Adrenal gland (tissue), 12 donors: ENCODE results near the gene C4A. TPM values are rescaled to one million over a fixed set of nuclear protein-coding genes. Genes with fewer than 3 reads are reported as not detected.

Experiments used
- DNase-seq, 7 donors: peaks; one replicate each; pipeline ENCODE4 v3.0.0-alpha.2; 2019 to 2020
- H3K27ac ChIP-seq, 5 donors: fragments of 200-600 bp; sonication (generic) in 4 of 5; 1 replicate in 3 of 5; 2 replicates in 2 of 5; pipeline versions ENCODE4 v1.5.1 to v1.8.0; 2016 to 2020; ENCODE audit warnings: mild to moderate bottlenecking in 1 of 5
- H3K27me3 ChIP-seq: fragments of 200-600 bp; 2 replicates; pipeline ENCODE4 v1.8.0; 2021
- H3K36me3 ChIP-seq, 2 donors: fragments of 200-600 bp; replicated peaks in 1 of 2; 1 replicate in 1 of 2; 2 replicates in 1 of 2; pipeline versions ENCODE4 v1.5.1 to v1.8.0; 2018 to 2022
- H3K4me1 ChIP-seq, 2 donors: fragments of 200-600 bp; replicated peaks in 1 of 2; 1 replicate in 1 of 2; 2 replicates in 1 of 2; pipeline versions ENCODE4 v1.5.1 to v1.8.0; 2018 to 2021
- H3K4me3 ChIP-seq, 4 donors: fragments of 200-600 bp; sonication (generic) in 3 of 4; one replicate each; pipeline ENCODE4 v1.5.1; 2016 to 2018
- H3K9me3 ChIP-seq, 3 donors: fragments of 200-600 bp; sonication (generic) in 1 of 3; replicated peaks in 1 of 3; 1 replicate in 2 of 3; 2 replicates in 1 of 3; pipeline versions ENCODE4 v1.5.1 to v1.8.0; 2016 to 2021
- POLR2A ChIP-seq, 2 donors: fragments of 450-650 bp; IDR thresholded peaks; one replicate each; pipeline ENCODE4 v1.6.1; 2017; ENCODE audit warnings: antibody characterized with exemption in 2 of 2, mild to moderate bottlenecking in 2 of 2, moderate library complexity in 1 of 2
- WGBS, 4 donors: extraction: QIAGEN DNeasy Blood & Tissue Kit in 2 of 4; methylation state at CpG; one replicate each; pipeline versions ENCODE4 v1.1.5 to v1.1.7; 2013 to 2017; 5-methylcytosine and 5-hydroxymethylcytosine counted together
- intact Hi-C, 2 donors: fragments of 100-400 bp; cut with DNase I; formaldehyde crosslinking; loops; one replicate each; pipeline versions ENCODE4 v1.14.1 to v1.15.0; 2022 to 2023
- microRNA counts, 2 donors: library from miRNA; unstranded; fragments of <30 nt; microRNA quantifications; one replicate each; lab custom pipeline; 2016
- microRNA-seq, 3 donors: library from miRNA; unstranded; fragments of <30 nt; microRNA quantifications; one replicate each; pipeline ENCODE4, GENCODE V29; 2017 to 2020
- polyA plus RNA-seq, 3 donors: library from polyadenylated mRNA; stranded (reverse); fragments of 200-250 nt in 2 of 3; fragments of 350-450 nt in 1 of 3; fragmentation: Illumina TruSeq in 1 of 3; extraction: RNeasy Lipid Tissue Mini Kit (QIAGEN cat#74804) in 1 of 3; gene quantifications; one replicate each; pipeline ENCODE4 v1.2.3, GENCODE V29; 2013 to 2014
- small RNA-seq, 2 donors: library from RNA; depleted of rRNA; stranded (forward); fragments of <200 nt; gene quantifications; one replicate each; pipeline ENCODE3, GENCODE V24; 2016
- total RNA-seq, 9 donors: library from RNA; depleted of rRNA in 4 of 9; stranded (reverse); fragments of >200 nt in 4 of 9; fragments of 120-200 nt in 1 of 9; fragmentation: NEBNext Ultra II Directional in 1 of 9; extraction: Animal tissue kit (Norgen Biotek cat#: 25700) in 1 of 9; gene quantifications; one replicate each; pipeline versions ENCODE4 v1.1.0 to v1.2.4, GENCODE V29; 2013 to 2023
- TF ChIP-seq, protein P1 (sequence below), 6 experiments: fragments of 450-650 bp in 4 of 6; fragments of 200-600 bp in 2 of 6; sonication (generic) in 1 of 6; IDR thresholded peaks; 1 replicate in 5 of 6; 2 replicates in 1 of 6; pipeline versions ENCODE4 v1.5.1 to v1.8.0; 2016 to 2021; ENCODE audit warnings: antibody characterized with exemption in 6 of 6, mild to moderate bottlenecking in 2 of 6, moderate library complexity in 1 of 6
- donor health status: healthy with polysubstance abuse.
- donor health status: Bipolar disorder and iron deficiency.
- donor health status: DM: yes; HTN: yes; CAD: no.
- donor health status: DM: no; HTN: no; CAD: no.
- donor health status: DM: no; HTN: no; CAD: no.
- donor health status: DM: yes; HTN: yes; CAD: no.

C4A gene
- total and polyA plus RNA-seq, 12 donors: 212 to 2,285 (median 1,142) TPM

- Histone ChIP-seq H3K27me3 (no peaks in the 10 kb centered on the region), H3K4me3 (no peak overlapping the region), H3K4me1 (peaks cover 24 to 31% of the 10 kb centered on the region in 2 donors), H3K27ac (peak overlapping the region in 2 of 5 donors; percentile 49 to 52), H3K36me3 (no peaks in the 10 kb centered on the region), H3K9me3 (no peaks in the 10 kb centered on the region)
- DNase-seq: peak in 1 of 7 donors; percentile 11
- no peak for TF ChIP-seq POLR2A (IDR thresholded peaks at IDR 0.05)
- TF ChIP-seq, protein P1, sequence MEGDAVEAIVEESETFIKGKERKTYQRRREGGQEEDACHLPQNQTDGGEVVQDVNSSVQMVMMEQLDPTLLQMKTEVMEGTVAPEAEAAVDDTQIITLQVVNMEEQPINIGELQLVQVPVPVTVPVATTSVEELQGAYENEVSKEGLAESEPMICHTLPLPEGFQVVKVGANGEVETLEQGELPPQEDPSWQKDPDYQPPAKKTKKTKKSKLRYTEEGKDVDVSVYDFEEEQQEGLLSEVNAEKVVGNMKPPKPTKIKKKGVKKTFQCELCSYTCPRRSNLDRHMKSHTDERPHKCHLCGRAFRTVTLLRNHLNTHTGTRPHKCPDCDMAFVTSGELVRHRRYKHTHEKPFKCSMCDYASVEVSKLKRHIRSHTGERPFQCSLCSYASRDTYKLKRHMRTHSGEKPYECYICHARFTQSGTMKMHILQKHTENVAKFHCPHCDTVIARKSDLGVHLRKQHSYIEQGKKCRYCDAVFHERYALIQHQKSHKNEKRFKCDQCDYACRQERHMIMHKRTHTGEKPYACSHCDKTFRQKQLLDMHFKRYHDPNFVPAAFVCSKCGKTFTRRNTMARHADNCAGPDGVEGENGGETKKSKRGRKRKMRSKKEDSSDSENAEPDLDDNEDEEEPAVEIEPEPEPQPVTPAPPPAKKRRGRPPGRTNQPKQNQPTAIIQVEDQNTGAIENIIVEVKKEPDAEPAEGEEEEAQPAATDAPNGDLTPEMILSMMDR (IDR thresholded peaks at IDR 0.05): no peak
- WGBS, 4 donors: 56 to 68% (median 67%) methylated on average over 5 of the region's 5 CpGs
- intact Hi-C loops: loop anchor here in 1 of 2 donors (10.0 kb wide), 1 partner anchor 64 kb away; no protein-coding TSS in a partner anchor
Observed at GRCh38 chr6:32050562-32050961, 68.7 kb downstream of the C4A start.

MicroRNA genes within 50 kb of the gene (microRNA counts, 767-probe panel; counts per million panel counts)
- 0 counts per million in 2 donors for microRNA hsa-miR-1236 (lab: Ali Mortazavi, UCI)

Small RNA genes within 50 kb of the gene (microRNA-seq; reads per million reads assigned to microRNA genes)
- gene MIR1236: 0 reads per million in 3 donors

Small RNA genes within 50 kb of the gene (small RNA-seq; reads per million reads assigned to genes)
- 0 reads per million in 2 donors for gene AL645922.1

Other genes with a start within 250 kb of the C4A start
Only the 30 nearest of the 32 such genes appear.
- gene SAPCD1, start 219.4 kb upstream of the C4A start, total RNA-seq: 1 to 10 TPM in 1 of 9 donors, under 1 TPM in 3, not detected in 5; 0.46 to 2.3 (median 0.84) TPM
- 10 to 100 TPM in 1 of 3 donors, 1 to 10 TPM in 1, under 1 TPM in 1; 0.75 to 17.2 (median 6.0) TPM for gene SAPCD1, start 219.4 kb upstream of the C4A start, polyA plus RNA-seq
- 1 to 10 TPM in 2 of 9 donors, under 1 TPM in 7; 0.17 to 2.3 (median 0.36) TPM for gene VWA7, start 204.7 kb upstream of the C4A start, total RNA-seq
- 1 to 10 TPM in 2 of 3 donors, under 1 TPM in 1; 0.74 to 8.1 (median 1.1) TPM for gene VWA7, start 204.7 kb upstream of the C4A start, polyA plus RNA-seq
- 10 to 100 TPM; 15.0 to 90.8 (median 54.9) TPM for gene VARS1, start 186.3 kb upstream of the C4A start, total RNA-seq
- 10 to 100 TPM; 58.6 to 74.6 (median 59.2) TPM for gene VARS1, start 186.3 kb upstream of the C4A start, polyA plus RNA-seq
- 10 to 100 TPM; 29.2 to 61.3 (median 43.5) TPM for gene LSM2, start 175.1 kb upstream of the C4A start, total RNA-seq
- 10 to 100 TPM; 28.0 to 55.2 (median 42.8) TPM for gene LSM2, start 175.1 kb upstream of the C4A start, polyA plus RNA-seq
- 1 to 10 TPM in 8 of 9 donors, under 1 TPM in 1; 0.79 to 4.3 (median 1.9) TPM for gene HSPA1L, start 166.8 kb upstream of the C4A start, total RNA-seq
- 1 to 10 TPM; 1.0 to 5.3 (median 1.1) TPM for gene HSPA1L, start 166.8 kb upstream of the C4A start, polyA plus RNA-seq
- gene HSPA1A, start 166.5 kb upstream of the C4A start, total RNA-seq: 100 to 1,000 TPM; 102 to 261 (median 211) TPM
- 10 to 100 TPM; 48.5 to 89.4 (median 84.3) TPM for gene HSPA1A, start 166.5 kb upstream of the C4A start, polyA plus RNA-seq
- 100 to 1,000 TPM; 156 to 424 (median 265) TPM for gene HSPA1B, start 154.3 kb upstream of the C4A start, total RNA-seq
- 100 to 1,000 TPM in 1 of 3 donors, 10 to 100 TPM in 2; 29.0 to 102 (median 38.6) TPM for gene HSPA1B, start 154.3 kb upstream of the C4A start, polyA plus RNA-seq
- gene NEU1, start 119.2 kb upstream of the C4A start, total RNA-seq: 100 to 1,000 TPM; 101 to 178 (median 118) TPM
- gene NEU1, start 119.2 kb upstream of the C4A start, polyA plus RNA-seq: 10 to 100 TPM; 57.8 to 94.7 (median 85.9) TPM
- 10 to 100 TPM in 7 of 9 donors, 1 to 10 TPM in 2; 1.2 to 30.1 (median 16.4) TPM for gene SLC44A4, start 103.1 kb upstream of the C4A start, total RNA-seq
- 1 to 10 TPM; 4.7 to 7.7 (median 5.1) TPM for gene SLC44A4, start 103.1 kb upstream of the C4A start, polyA plus RNA-seq
- gene EHMT2, start 84.4 kb upstream of the C4A start, total RNA-seq: 10 to 100 TPM; 22.5 to 67.6 (median 43.1) TPM
- 100 to 1,000 TPM in 1 of 3 donors, 10 to 100 TPM in 2; 16.8 to 107 (median 59.4) TPM for gene EHMT2, start 84.4 kb upstream of the C4A start, polyA plus RNA-seq
- 10 to 100 TPM in 1 of 9 donors, 1 to 10 TPM in 6, under 1 TPM in 2; 0.69 to 14.5 (median 3.3) TPM for gene ZBTB12, start 80.0 kb upstream of the C4A start, total RNA-seq
- 1 to 10 TPM; 1.7 to 4.8 (median 2.6) TPM for gene ZBTB12, start 80.0 kb upstream of the C4A start, polyA plus RNA-seq
- gene C2, start 54.3 kb upstream of the C4A start, total RNA-seq: 100 to 1,000 TPM in 1 of 9 donors, 10 to 100 TPM in 7, 1 to 10 TPM in 1; 4.6 to 107 (median 38.8) TPM
- 10 to 100 TPM; 13.3 to 25.0 (median 19.0) TPM for gene C2, start 54.3 kb upstream of the C4A start, polyA plus RNA-seq
- 100 to 1,000 TPM in 2 of 9 donors, 10 to 100 TPM in 6, under 1 TPM in 1; 0.78 to 166 (median 23.2) TPM for gene CFB, start 36.0 kb upstream of the C4A start, total RNA-seq
- gene CFB, start 36.0 kb upstream of the C4A start, polyA plus RNA-seq: 10 to 100 TPM; 10.2 to 76.4 (median 60.6) TPM
- gene NELFE, start 23.1 kb upstream of the C4A start, total RNA-seq: 100 to 1,000 TPM in 3 of 9 donors, 10 to 100 TPM in 6; 64.4 to 107 (median 94.5) TPM
- 100 to 1,000 TPM in 2 of 3 donors, 10 to 100 TPM in 1; 89.9 to 117 (median 106) TPM for gene NELFE, start 23.1 kb upstream of the C4A start, polyA plus RNA-seq
- 100 to 1,000 TPM in 4 of 9 donors, 10 to 100 TPM in 5; 29.9 to 231 (median 80.4) TPM for gene SKIC2, start 22.9 kb upstream of the C4A start, total RNA-seq
- gene SKIC2, start 22.9 kb upstream of the C4A start, polyA plus RNA-seq: 100 to 1,000 TPM in 2 of 3 donors, 10 to 100 TPM in 1; 38.8 to 330 (median 243) TPM
- 10 to 100 TPM; 19.9 to 57.1 (median 44.6) TPM for gene DXO, start 9.9 kb upstream of the C4A start, total RNA-seq
- 100 to 1,000 TPM in 1 of 3 donors, 10 to 100 TPM in 2; 38.7 to 102 (median 83.7) TPM for gene DXO, start 9.9 kb upstream of the C4A start, polyA plus RNA-seq
- 1,000 to 10,000 TPM in 7 of 9 donors, 100 to 1,000 TPM in 2; 948 to 5,092 (median 1,365) TPM for gene C4B, start 32.7 kb downstream of the C4A start, total RNA-seq
- 1,000 to 10,000 TPM in 1 of 3 donors, 100 to 1,000 TPM in 2; 236 to 1,852 (median 796) TPM for gene C4B, start 32.7 kb downstream of the C4A start, polyA plus RNA-seq
- gene CYP21A2, start 56.4 kb downstream of the C4A start, total RNA-seq: 1,000 to 10,000 TPM in 8 of 9 donors, 100 to 1,000 TPM in 1; 780 to 6,352 (median 2,415) TPM
- 1,000 to 10,000 TPM in 2 of 3 donors, 100 to 1,000 TPM in 1; 528 to 4,039 (median 2,532) TPM for gene CYP21A2, start 56.4 kb downstream of the C4A start, polyA plus RNA-seq
- 100 to 1,000 TPM; 105 to 403 (median 213) TPM for gene TNXB, start 127.3 kb downstream of the C4A start, total RNA-seq
- 100 to 1,000 TPM in 2 of 3 donors, 10 to 100 TPM in 1; 19.6 to 506 (median 248) TPM for gene TNXB, start 127.3 kb downstream of the C4A start, polyA plus RNA-seq
- gene ATF6B, start 146.2 kb downstream of the C4A start, total RNA-seq: 100 to 1,000 TPM in 2 of 9 donors, 10 to 100 TPM in 7; 17.7 to 109 (median 35.7) TPM
- 100 to 1,000 TPM in 1 of 3 donors, 10 to 100 TPM in 2; 42.3 to 136 (median 67.3) TPM for gene ATF6B, start 146.2 kb downstream of the C4A start, polyA plus RNA-seq
- gene FKBPL, start 148.2 kb downstream of the C4A start, total RNA-seq: 1 to 10 TPM; 1.6 to 8.9 (median 5.9) TPM
- 1 to 10 TPM; 4.9 to 6.1 (median 6.0) TPM for gene FKBPL, start 148.2 kb downstream of the C4A start, polyA plus RNA-seq
- gene PRRT1, start 169.9 kb downstream of the C4A start, total RNA-seq: 1 to 10 TPM in 6 of 9 donors, under 1 TPM in 2, not detected in 1; 0.22 to 4.8 (median 2.0) TPM
- 10 to 100 TPM in 2 of 3 donors, 1 to 10 TPM in 1; 1.6 to 26.0 (median 14.7) TPM for gene PRRT1, start 169.9 kb downstream of the C4A start, polyA plus RNA-seq
- gene PPT2, start 172.1 kb downstream of the C4A start, total RNA-seq: 10 to 100 TPM; 10.4 to 33.6 (median 30.1) TPM
- gene PPT2, start 172.1 kb downstream of the C4A start, polyA plus RNA-seq: 10 to 100 TPM; 15.8 to 19.9 (median 16.5) TPM
- gene EGFL8, start 182.5 kb downstream of the C4A start, total RNA-seq: 10 to 100 TPM in 3 of 9 donors, 1 to 10 TPM in 6; 1.3 to 22.1 (median 8.7) TPM
- 100 to 1,000 TPM in 1 of 3 donors, 10 to 100 TPM in 1, 1 to 10 TPM in 1; 4.6 to 103 (median 54.4) TPM for gene EGFL8, start 182.5 kb downstream of the C4A start, polyA plus RNA-seq
- 10 to 100 TPM; 51.9 to 91.9 (median 66.9) TPM for gene AGPAT1, start 194.0 kb downstream of the C4A start, total RNA-seq
- gene AGPAT1, start 194.0 kb downstream of the C4A start, polyA plus RNA-seq: 10 to 100 TPM; 63.5 to 75.8 (median 70.1) TPM
- 100 to 1,000 TPM in 7 of 9 donors, 10 to 100 TPM in 2; 90.6 to 146 (median 115) TPM for gene RNF5, start 196.3 kb downstream of the C4A start, total RNA-seq
- gene RNF5, start 196.3 kb downstream of the C4A start, polyA plus RNA-seq: 100 to 1,000 TPM in 1 of 3 donors, 10 to 100 TPM in 2; 47.2 to 120 (median 93.2) TPM
- gene AGER, start 202.2 kb downstream of the C4A start, total RNA-seq: 1 to 10 TPM in 8 of 9 donors, not detected in 1; 1.4 to 9.7 (median 3.1) TPM
- 10 to 100 TPM in 2 of 3 donors, 1 to 10 TPM in 1; 1.7 to 63.9 (median 18.1) TPM for gene AGER, start 202.2 kb downstream of the C4A start, polyA plus RNA-seq
- 100 to 1,000 TPM in 1 of 9 donors, 10 to 100 TPM in 8; 34.4 to 109 (median 53.3) TPM for gene PBX2, start 208.1 kb downstream of the C4A start, total RNA-seq
- gene PBX2, start 208.1 kb downstream of the C4A start, polyA plus RNA-seq: 100 to 1,000 TPM in 1 of 3 donors, 10 to 100 TPM in 2; 46.6 to 211 (median 85.1) TPM
- 10 to 100 TPM in 8 of 9 donors, 1 to 10 TPM in 1; 3.8 to 40.3 (median 17.6) TPM for gene GPSM3, start 210.6 kb downstream of the C4A start, total RNA-seq
- 10 to 100 TPM in 2 of 3 donors, 1 to 10 TPM in 1; 4.8 to 32.2 (median 15.9) TPM for gene GPSM3, start 210.6 kb downstream of the C4A start, polyA plus RNA-seq
- gene NOTCH4, start 242.0 kb downstream of the C4A start, total RNA-seq: 10 to 100 TPM in 8 of 9 donors, 1 to 10 TPM in 1; 7.1 to 34.4 (median 17.6) TPM
- 100 to 1,000 TPM in 1 of 3 donors, 10 to 100 TPM in 1, 1 to 10 TPM in 1; 9.1 to 136 (median 54.2) TPM for gene NOTCH4, start 242.0 kb downstream of the C4A start, polyA plus RNA-seq